Spinal cord (tissue), 4 donors: Measurements from ENCODE around the gene NOX4. TPM values are rescaled to one million over a fixed set of nuclear protein-coding genes. Genes with fewer than 3 reads are reported as not detected.

Source experiments
- polyA plus RNA-seq, 2 donors: library from polyadenylated mRNA; unstranded; fragments of 120-200 nt; gene quantifications; one replicate each; pipeline ENCODE4 v1.2.1, GENCODE V29; 2013; ENCODE audit not compliant: insufficient read length in 2 of 2
- total RNA-seq, 2 donors: library from RNA; depleted of rRNA in 1 of 2; stranded (reverse); fragments of 120-200 nt in 1 of 2; fragments of >200 nt in 1 of 2; gene quantifications; one replicate each; pipeline versions ENCODE4 v1.2.3 to v1.2.4, GENCODE V29; 2013 to 2014

Gene NOX4
- total and polyA plus RNA-seq, 4 donors: 1.7 to 4.7 (median 2.8) TPM

Other genes with a start within 250 kb of the NOX4 start
- gene TRIM77, start 218.9 kb upstream of the NOX4 start, total RNA-seq: not detected
- not detected for gene TRIM77, start 218.9 kb upstream of the NOX4 start, polyA plus RNA-seq